Measurements from ENCODE around the gene KLHL2.

DNA sequence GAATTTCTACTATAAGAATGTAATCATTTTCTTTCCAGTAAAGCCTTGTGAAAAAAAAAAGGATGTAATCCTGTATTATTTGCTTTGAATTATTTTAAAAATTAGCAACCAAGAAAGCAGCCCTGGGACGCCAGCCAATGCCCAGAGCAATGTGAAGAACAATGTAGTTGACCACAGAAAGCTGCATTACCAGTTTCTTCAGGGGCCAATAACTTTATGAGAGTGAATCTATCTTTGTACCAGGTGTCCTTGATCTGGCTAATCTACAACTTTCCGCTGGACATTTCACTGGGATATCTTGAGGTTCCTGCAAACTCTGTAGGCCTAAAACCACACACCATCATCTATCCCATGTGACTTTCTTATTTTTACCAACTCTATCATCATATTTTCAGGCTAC, 7.6 kb upstream of the KLHL2 start:
- TF ChIP-seq, protein P1, sequence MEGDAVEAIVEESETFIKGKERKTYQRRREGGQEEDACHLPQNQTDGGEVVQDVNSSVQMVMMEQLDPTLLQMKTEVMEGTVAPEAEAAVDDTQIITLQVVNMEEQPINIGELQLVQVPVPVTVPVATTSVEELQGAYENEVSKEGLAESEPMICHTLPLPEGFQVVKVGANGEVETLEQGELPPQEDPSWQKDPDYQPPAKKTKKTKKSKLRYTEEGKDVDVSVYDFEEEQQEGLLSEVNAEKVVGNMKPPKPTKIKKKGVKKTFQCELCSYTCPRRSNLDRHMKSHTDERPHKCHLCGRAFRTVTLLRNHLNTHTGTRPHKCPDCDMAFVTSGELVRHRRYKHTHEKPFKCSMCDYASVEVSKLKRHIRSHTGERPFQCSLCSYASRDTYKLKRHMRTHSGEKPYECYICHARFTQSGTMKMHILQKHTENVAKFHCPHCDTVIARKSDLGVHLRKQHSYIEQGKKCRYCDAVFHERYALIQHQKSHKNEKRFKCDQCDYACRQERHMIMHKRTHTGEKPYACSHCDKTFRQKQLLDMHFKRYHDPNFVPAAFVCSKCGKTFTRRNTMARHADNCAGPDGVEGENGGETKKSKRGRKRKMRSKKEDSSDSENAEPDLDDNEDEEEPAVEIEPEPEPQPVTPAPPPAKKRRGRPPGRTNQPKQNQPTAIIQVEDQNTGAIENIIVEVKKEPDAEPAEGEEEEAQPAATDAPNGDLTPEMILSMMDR (IDR thresholded peaks at IDR 0.05), result no peak
- no peak for TF ChIP-seq POLR2A (IDR thresholded peaks at IDR 0.05)
- no peak for TF ChIP-seq POLR2AphosphoS5 (IDR thresholded peaks at IDR 0.05)
- no peak for TF ChIP-seq EP300 (IDR thresholded peaks at IDR 0.05)
